ENCODE results near the gene MAP3K6.

DNA sequence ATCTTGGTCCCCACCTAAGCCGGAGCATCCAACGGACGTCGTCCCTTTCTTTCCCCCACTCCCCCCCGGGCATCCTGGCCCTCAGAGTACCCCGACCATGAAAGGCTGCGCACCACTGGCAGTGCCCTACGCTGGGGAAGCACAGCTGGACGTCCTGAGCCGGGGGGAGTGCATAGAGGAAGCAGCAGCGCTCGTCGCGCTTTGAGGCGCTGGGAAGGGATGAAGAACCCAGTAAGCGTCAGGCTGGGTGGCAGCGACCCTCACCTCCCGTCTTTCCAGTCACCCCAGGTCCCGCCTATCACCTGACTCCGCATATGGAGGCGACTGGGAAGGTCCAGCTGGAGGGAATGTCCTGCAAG, 5.7 kb downstream of the MAP3K6 start:
- TF ChIP-seq, protein P1, sequence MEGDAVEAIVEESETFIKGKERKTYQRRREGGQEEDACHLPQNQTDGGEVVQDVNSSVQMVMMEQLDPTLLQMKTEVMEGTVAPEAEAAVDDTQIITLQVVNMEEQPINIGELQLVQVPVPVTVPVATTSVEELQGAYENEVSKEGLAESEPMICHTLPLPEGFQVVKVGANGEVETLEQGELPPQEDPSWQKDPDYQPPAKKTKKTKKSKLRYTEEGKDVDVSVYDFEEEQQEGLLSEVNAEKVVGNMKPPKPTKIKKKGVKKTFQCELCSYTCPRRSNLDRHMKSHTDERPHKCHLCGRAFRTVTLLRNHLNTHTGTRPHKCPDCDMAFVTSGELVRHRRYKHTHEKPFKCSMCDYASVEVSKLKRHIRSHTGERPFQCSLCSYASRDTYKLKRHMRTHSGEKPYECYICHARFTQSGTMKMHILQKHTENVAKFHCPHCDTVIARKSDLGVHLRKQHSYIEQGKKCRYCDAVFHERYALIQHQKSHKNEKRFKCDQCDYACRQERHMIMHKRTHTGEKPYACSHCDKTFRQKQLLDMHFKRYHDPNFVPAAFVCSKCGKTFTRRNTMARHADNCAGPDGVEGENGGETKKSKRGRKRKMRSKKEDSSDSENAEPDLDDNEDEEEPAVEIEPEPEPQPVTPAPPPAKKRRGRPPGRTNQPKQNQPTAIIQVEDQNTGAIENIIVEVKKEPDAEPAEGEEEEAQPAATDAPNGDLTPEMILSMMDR (conservative IDR thresholded peaks at IDR 0.05): no peak
- no peak for TF ChIP-seq EZH2 (IDR thresholded peaks at IDR 0.05; ENCODE audit: low read depth)

All from PC-9 (cell line).